Measurements from ENCODE around the gene ATF5. TPM values are rescaled to one million over a fixed set of nuclear protein-coding genes. Genes with fewer than 3 reads are reported as not detected.

The ATF5 gene
- total and polyA plus RNA-seq, 10 of the 15 experiments (the other 5 are each of a cell fraction or from before 2014, with no cell fraction given), result 9.1 to 133 (median 24.0) TPM

- CTCF ChIA-PET, result interaction anchor here (0.6 kb wide), 1 partner anchor 191 kb away, joined by 3 read pairs; no protein-coding TSS in a partner anchor
- SMC1A ChIA-PET (ENCODE audit: uncharacterized antibody, unreplicated experiment), result interaction anchor here (1.1 kb wide), 1 partner anchor 13 kb away, joined by 3 read pairs; no protein-coding TSS in a partner anchor
- in situ Hi-C loops (cut with MboI), result loop anchor here (25.0 kb wide), 1 partner anchor 1245 kb away; the partner anchor contains the start of genes CA11 and DBP
- TF ChIP-seq IRF4 (IDR thresholded peaks at IDR 0.05; ENCODE audit: low read depth, low read length) (no peak), NFIC (IDR thresholded peaks at IDR 0.05; ENCODE audit: low read depth, low read length) (no peak), ZNF384 (IDR thresholded peaks at IDR 0.05; ENCODE audit: borderline replicate concordance, low read depth, low read length) (no peak), CREB1 (IDR thresholded peaks at IDR 0.05; ENCODE audit: low read depth) (no peak), ZNF592 (IDR thresholded peaks at IDR 0.05) (no peak), CEBPZ (IDR thresholded peaks at IDR 0.05; ENCODE audit: low read depth, low read length) (no peak), PBX3 (IDR thresholded peaks at IDR 0.05; ENCODE audit: insufficient replicate concordance, low read depth, low read length) (peak; percentile 87), RELB (IDR thresholded peaks at IDR 0.05; ENCODE audit: low read depth) (no peak), ATF7 (IDR thresholded peaks at IDR 0.05; ENCODE audit: low read depth) (no peak), EZH2 (IDR thresholded peaks at IDR 0.05; ENCODE audit: borderline replicate concordance, control insufficient read depth, low read depth, low read length) (no peak), MYC (IDR thresholded peaks at IDR 0.05; ENCODE audit: insufficient read depth, insufficient read length, insufficient replicate concordance, low read length, severe bottlenecking) (no peak)
Observed at GRCh38 chr19:49881672-49882394, 47.2 kb upstream of the ATF5 start.

More at GRCh38 chr19:49881672-49882394, 47.2 kb upstream of the ATF5 start:
- DNase-seq (ENCODE audit: low read depth, low spot score), result no peak
- Histone ChIP-seq H3K27ac (ENCODE audit: control insufficient read depth, insufficient read depth) (no peak overlapping the region), H2AFZ (ENCODE audit: control insufficient read depth, low read depth, low read length) (no peak overlapping the region), H4K20me1 (ENCODE audit: control insufficient read depth, insufficient read depth) (no peaks in the 10 kb centered on the region), H3K4me3 (no peak overlapping the region), H3K79me2 (ENCODE audit: control insufficient read depth, insufficient read depth, low read length) (peaks cover 6% of the 10 kb centered on the region), H3K9ac (ENCODE audit: control insufficient read depth, insufficient read depth, low read length) (no peak overlapping the region), H3K4me2 (ENCODE audit: control insufficient read depth, insufficient read depth) (no peak overlapping the region), H3K27me3 (replicated peaks in 1 of 2; ENCODE audit: control insufficient read depth in 2 of 2, insufficient read depth in 2 of 2, low read length in 1 of 2) (no peaks in the 10 kb centered on the region), H3K9me3 (replicated peaks; ENCODE audit: control insufficient read depth, insufficient read depth, low read length) (no peaks in the 10 kb centered on the region; the same call in 2 of the 3 replicates), H3K4me1 (ENCODE audit: control insufficient read depth, insufficient read depth, low read length) (peaks cover 8% of the 10 kb centered on the region), H3K36me3 (ENCODE audit: control insufficient read depth in 2 of 2, insufficient read depth in 2 of 2, low read length in 1 of 2) (peaks cover 8 to 13% of the 10 kb centered on the region in 2 experiments)
- BruUV-seq (replicated peaks), result no TSS peak
- 84% methylated on average over 30 of the region's 31 CpGs for WGBS (ENCODE audit: insufficient coverage, insufficient replicate concordance, low lambda C conversion rate, missing lambda C conversion rate)
- RAD21 ChIA-PET (ENCODE audit: unreplicated experiment), result no interaction called here
- POLR2A ChIA-PET, result interaction anchor here (1.0 to 1.6 kb wide), 3 partner anchors 12 to 46 kb away, joined by 3 to 5 read pairs (median 4); no protein-coding TSS in a partner anchor
- ATAC-seq, result no peak
- FAIRE-seq, result no peak
- intact Hi-C loops (cut with micrococcal nuclease; ENCODE audit: unreplicated experiment), result no loop called here
